Measurements from ENCODE around the gene TRPC4.

- no peak for TF ChIP-seq CTCF (IDR thresholded peaks at IDR 0.05)
- no peak for TF ChIP-seq RAD21 (conservative IDR thresholded peaks at IDR 0.05 in 1 of 2, IDR thresholded peaks at IDR 0.05 in 1 of 2)
- TF ChIP-seq NR3C1 (IDR thresholded peaks at IDR 0.05): no peak
- TF ChIP-seq SREBF2 (IDR thresholded peaks at IDR 0.05): no peak
- TF ChIP-seq MAZ (IDR thresholded peaks at IDR 0.05; ENCODE audit: borderline replicate concordance, low read depth, low read length): no peak
- TF ChIP-seq FOXS1 (CRISPR knock-in tag; IDR thresholded peaks at IDR 0.05): no peak
- TF ChIP-seq EP300 (IDR thresholded peaks at IDR 0.05): no peak
- TF ChIP-seq POLR2A (IDR thresholded peaks at IDR 0.05; ENCODE audit: low read length): no peak
- TF ChIP-seq REST (IDR thresholded peaks at IDR 0.05): no peak
- no peak for TF ChIP-seq PBX3 (IDR thresholded peaks at IDR 0.05)
- no peak for TF ChIP-seq SMC3 (IDR thresholded peaks at IDR 0.05)
- TF ChIP-seq MYC (IDR thresholded peaks at IDR 0.05; ENCODE audit: borderline replicate concordance, low read length): no peak
Measured at GRCh38 chr13:37716420-37717195, 153.0 kb downstream of the TRPC4 start.

Measured in A549 (cell line).